Right atrium auricular region (tissue), 2 donors: ENCODE data around the gene GALNS. TPM values are rescaled to one million over a fixed set of nuclear protein-coding genes. Genes with fewer than 3 reads are reported as not detected.
"Not testable (repeated sequence)": the region's sequence is repeated elsewhere in the genome, so short reads cannot be mapped to it uniquely, and the experiment has no call there.

Experiments
- DNase-seq: peaks from one replicate; pipeline ENCODE4 v3.0.0-alpha.2; 2019; ENCODE audit warnings: low spot score
- H3K27ac ChIP-seq, 2 donors: fragments of 200-600 bp; sonication (generic); 1 replicate in 1 of 2; 2 replicates in 1 of 2; pipeline ENCODE4 v1.5.1; 2016 to 2019
- H3K27me3 ChIP-seq, 2 donors: fragments of 200-600 bp; sonication (generic); one replicate each; pipeline versions ENCODE4 v1.5.1 to v1.6.0; 2017 to 2019
- H3K36me3 ChIP-seq: fragments of 200-600 bp; sonication (generic); one replicate; pipeline ENCODE4 v1.5.1; 2016
- H3K4me1 ChIP-seq, 2 donors: fragments of 200-600 bp; sonication (generic); one replicate each; pipeline versions ENCODE4 v1.5.1 to v1.6.0; 2017 to 2019
- H3K4me3 ChIP-seq, 2 donors: fragments of 200-600 bp; sonication (generic); 1 replicate in 1 of 2; 2 replicates in 1 of 2; pipeline ENCODE4 v1.5.1; 2017 to 2019; ENCODE audit warnings: mild to moderate bottlenecking in 1 of 2, moderate library complexity in 1 of 2
- H3K9me3 ChIP-seq, 2 donors: fragments of 200-600 bp; sonication (generic); one replicate each; pipeline ENCODE4 v1.5.1; 2019
- total RNA-seq, 2 donors: library from RNA; depleted of rRNA; stranded (reverse); fragments of >200 nt; gene quantifications; one replicate each; pipeline ENCODE4 v1.1.0, GENCODE V29; 2016
- TF ChIP-seq, protein P1 (sequence below), 2 donors: fragments of 200-600 bp; sonication (generic); IDR thresholded peaks; one replicate each; pipeline ENCODE4 v1.5.1; 2019; ENCODE audit warnings: antibody characterized with exemption in 2 of 2

The GALNS gene
- total RNA-seq, 2 donors from 2014 or later: 12.6 to 18.8 TPM

DNA sequence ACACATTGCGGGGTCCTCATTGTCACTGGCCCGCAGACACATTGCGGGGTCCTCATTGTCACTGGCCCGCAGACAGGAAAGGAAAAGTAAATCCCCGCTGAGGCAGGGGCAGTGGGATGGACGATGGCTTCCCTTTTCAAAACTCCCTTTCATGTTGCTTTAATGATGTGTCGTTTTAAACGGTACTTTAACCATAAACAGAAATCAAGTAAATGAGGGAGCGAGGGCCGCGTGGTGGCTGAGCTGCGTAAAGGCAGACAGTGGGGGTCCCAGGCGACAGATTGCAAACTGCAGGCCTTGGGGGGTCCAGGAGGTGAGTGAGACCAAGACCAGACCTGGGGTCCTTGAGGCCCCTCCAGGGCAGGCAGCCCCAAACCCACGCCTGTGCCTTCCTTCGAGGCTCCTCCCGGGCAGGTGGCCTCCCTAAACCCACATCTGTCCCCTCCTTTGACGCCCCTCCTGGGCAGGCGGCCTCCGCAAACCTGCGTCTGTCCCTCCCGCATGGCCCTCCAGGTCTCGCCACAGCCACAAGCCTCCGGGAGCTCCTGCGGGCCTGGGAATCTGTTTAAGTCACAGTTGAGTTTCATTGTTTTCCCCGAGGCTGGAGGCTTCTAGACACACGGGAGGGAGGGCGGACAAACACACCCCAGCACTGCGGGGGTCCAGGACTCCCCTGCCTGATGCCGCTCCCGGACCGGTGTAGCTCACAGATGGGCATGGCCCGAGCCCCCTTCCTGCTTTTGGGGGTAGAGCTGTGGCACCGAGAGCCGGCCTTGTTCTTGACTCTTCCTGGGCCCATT is 79.1 kb downstream of the GALNS start:
- TF ChIP-seq, protein P1, sequence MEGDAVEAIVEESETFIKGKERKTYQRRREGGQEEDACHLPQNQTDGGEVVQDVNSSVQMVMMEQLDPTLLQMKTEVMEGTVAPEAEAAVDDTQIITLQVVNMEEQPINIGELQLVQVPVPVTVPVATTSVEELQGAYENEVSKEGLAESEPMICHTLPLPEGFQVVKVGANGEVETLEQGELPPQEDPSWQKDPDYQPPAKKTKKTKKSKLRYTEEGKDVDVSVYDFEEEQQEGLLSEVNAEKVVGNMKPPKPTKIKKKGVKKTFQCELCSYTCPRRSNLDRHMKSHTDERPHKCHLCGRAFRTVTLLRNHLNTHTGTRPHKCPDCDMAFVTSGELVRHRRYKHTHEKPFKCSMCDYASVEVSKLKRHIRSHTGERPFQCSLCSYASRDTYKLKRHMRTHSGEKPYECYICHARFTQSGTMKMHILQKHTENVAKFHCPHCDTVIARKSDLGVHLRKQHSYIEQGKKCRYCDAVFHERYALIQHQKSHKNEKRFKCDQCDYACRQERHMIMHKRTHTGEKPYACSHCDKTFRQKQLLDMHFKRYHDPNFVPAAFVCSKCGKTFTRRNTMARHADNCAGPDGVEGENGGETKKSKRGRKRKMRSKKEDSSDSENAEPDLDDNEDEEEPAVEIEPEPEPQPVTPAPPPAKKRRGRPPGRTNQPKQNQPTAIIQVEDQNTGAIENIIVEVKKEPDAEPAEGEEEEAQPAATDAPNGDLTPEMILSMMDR (IDR thresholded peaks at IDR 0.05): no peak
- Histone ChIP-seq H3K27me3 (no peaks in the 10 kb centered on the region), H3K4me3 (no peak overlapping the region), H3K9me3 (no peaks in the 10 kb centered on the region), H3K27ac (no peak overlapping the region), H3K4me1 (peaks cover 0 to 70% of the 10 kb centered on the region in 2 donors), H3K36me3 (no peaks in the 10 kb centered on the region)
- DNase-seq: no peak

DNA sequence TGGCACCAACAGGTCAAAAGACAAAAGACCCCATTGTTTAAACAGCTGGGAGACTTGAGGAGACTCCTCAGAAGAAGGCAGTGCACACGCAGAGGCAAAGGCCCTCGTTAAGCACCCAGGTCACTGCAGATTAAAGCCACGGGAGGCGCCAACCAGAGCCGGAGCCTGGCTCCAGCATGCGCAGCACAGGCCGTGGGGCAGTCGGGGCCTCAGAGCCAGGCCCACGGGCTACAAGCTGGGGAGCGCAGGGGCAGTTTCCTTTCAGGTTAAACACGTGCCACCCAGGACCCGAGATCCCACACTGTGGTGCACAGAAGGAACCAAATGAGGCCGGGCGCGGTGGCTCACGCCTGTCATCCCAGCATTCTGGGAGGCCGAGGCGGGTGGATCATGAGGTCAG is 80.9 kb downstream of the GALNS start:
- Histone ChIP-seq H3K27me3 (no peaks in the 10 kb centered on the region), H3K4me3 (no peak overlapping the region), H3K27ac (no peak overlapping the region), H3K36me3 (no peaks in the 10 kb centered on the region), H3K9me3 (no peaks in the 10 kb centered on the region), H3K4me1 (peaks cover 0 to 68% of the 10 kb centered on the region in 2 donors)
- no peak for DNase-seq
- TF ChIP-seq, protein P1 (IDR thresholded peaks at IDR 0.05): no peak

DNA sequence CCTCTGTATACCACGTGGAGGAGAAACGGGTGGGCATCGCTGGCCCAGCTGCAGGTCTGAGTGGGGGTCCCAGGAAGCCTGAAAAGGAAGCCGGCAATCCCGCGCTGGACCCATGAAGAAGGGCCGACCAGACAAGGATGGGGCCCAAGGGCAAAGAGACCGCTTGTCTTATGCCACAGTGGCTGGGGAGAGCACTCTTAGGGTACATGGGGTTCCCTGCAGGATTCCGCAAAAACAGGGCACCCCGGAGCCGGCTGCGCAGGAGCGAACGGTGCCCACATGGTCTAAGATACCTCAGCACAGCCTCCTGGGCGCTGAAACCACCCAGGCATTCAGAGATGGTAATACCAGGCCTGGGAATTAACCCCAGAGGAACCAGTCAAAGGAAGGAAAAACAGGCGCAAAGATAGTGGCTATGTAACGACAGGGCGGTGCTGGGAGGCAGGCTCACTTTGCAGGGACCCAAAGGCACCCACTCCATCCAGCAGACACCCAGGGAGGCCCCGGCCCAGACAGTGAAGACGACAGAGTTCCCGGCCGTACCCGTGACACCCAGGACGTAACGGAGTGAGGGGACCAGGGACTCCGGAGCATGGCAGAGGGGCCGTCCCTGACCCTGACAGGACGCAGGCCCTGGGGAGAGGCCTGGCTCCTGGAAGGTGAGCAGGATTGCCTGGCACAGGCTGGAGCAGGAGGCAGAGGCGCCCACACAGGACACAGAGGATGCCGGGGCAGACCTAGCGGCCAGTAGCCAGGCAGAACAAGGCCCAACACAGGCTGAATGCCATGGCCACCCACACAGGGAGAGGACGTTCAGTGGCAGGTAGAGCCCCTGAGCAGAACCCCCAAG is 82.0 kb downstream of the GALNS start:
- no peak overlapping the region for H3K27ac ChIP-seq
- peaks cover 0 to 68% of the 10 kb centered on the region in 2 donors for H3K4me1 ChIP-seq
- no peak for DNase-seq
- no peaks in the 10 kb centered on the region for H3K27me3 ChIP-seq
- H3K4me3 ChIP-seq: no peak overlapping the region
- H3K9me3 ChIP-seq: no peaks in the 10 kb centered on the region
- TF ChIP-seq, protein P1 (IDR thresholded peaks at IDR 0.05): no peak
- no peaks in the 10 kb centered on the region for H3K36me3 ChIP-seq

DNA sequence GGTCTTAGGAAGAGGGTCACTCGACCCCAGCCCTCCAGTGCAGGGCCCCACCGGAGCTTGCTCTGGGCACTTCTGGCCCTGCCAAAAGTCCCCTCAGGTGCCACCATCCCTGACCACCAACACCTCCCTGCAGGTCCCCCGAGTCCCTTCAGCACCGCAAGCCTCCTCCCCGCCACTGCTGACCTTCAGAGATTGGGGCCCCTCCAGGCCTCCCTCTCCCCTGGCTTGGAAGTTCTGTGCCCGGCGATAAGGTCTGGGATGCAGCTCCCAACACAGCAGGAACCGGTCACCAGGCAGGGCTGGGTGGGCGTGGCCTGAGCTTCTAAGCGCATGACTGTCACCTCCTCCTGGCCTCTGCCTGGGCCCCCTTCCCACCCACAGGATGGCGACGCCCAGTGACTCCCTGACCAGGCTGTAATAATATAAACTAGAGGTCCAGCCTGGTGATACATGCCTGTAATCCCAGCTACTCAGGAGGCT is 82.9 kb downstream of the GALNS start:
- Histone ChIP-seq H3K27me3 (no peaks in the 10 kb centered on the region), H3K4me3 (no peak overlapping the region), H3K4me1 (peaks cover 0 to 68% of the 10 kb centered on the region in 2 donors), H3K36me3 (no peaks in the 10 kb centered on the region), H3K27ac (peak overlapping the region in 1 of 2 donors; percentile 37), H3K9me3 (no peaks in the 10 kb centered on the region)
- peak; percentile 84 for DNase-seq
- TF ChIP-seq, protein P1 (IDR thresholded peaks at IDR 0.05): no peak

DNA sequence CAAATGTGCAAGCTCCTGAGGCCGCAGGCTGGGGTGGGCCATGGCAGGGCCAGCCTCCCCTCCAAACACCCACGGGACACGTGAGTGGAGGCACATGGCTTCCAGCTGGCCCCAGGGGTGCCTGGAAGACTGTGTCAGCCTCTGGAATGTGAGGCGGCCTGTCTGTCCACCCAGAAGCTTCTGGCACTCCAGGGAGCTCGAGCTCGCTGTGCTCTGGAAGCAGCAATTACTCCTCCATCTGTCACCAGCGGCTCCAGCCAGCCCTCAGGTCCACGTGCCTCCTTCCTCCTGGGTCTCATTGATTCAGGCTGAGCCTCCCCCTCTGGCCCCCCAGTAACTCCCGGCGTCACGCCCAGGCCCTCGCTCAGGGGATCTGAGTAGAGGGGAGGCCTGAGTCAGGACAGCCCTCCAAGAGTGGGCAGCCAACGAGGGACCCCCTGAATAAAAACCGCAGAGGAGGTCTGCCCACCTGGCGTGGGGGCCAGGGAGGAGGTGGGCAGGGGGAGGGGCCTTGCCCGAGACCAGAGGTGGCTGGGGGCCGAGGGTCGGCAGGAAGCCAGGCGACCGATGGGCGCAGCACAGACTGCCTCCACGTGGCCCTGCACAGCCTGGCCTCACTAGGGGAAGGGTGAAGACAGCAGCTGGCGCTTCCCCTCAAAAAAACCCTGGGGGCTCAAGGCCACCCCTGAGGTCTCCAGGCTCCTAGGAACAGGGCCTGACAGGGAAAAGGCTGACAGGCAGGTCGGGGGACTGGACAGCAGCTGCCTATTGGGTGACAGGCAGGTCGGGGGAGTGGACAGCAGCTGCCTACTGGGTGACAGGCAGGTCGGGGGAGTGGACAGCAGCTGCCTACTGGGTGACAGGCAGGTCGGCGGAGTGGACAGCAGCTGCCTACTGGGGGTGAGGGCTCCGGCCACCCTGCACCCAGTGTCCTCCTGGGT is 83.6 kb downstream of the GALNS start:
- TF ChIP-seq, protein P1 (IDR thresholded peaks at IDR 0.05): no peak
- H3K27ac ChIP-seq: peak overlapping the region in 1 of 2 donors; percentile 37
- H3K36me3 ChIP-seq: no peaks in the 10 kb centered on the region
- no peak overlapping the region for H3K4me3 ChIP-seq
- peaks cover 0 to 75% of the 10 kb centered on the region in 2 donors for H3K4me1 ChIP-seq
- H3K9me3 ChIP-seq: no peaks in the 10 kb centered on the region
- no peak for DNase-seq
- no peaks in the 10 kb centered on the region for H3K27me3 ChIP-seq

DNA sequence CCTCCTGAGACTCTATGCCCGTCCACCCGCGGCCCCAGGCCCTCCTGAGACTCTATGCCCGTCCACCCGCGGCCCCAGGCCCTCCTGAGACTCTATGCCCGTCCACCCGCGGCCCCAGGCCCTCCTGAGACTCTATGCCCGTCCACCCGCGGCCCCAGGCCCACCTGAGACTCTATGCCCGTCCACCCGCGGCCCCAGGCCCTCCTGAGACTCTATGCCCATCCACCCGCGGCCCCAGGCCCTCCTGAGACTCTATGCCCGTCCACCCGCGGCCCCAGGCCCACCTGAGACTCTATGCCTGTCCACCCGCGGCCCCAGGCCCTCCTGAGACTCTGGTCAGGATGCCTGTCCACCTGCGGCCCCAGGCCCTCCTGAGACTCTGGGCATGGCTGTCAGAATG is 85.0 kb downstream of the GALNS start:
- not testable (repeated sequence) for H3K9me3 ChIP-seq, H3K27me3 ChIP-seq, H3K27ac ChIP-seq, DNase-seq, H3K4me3 ChIP-seq, H3K36me3 ChIP-seq
- peaks cover 0 to 85% of the 10 kb centered on the region in 2 donors for H3K4me1 ChIP-seq
